GM23338 (cell line): ENCODE measurements around the gene KIAA1614. TPM values are rescaled to one million over a fixed set of nuclear protein-coding genes. Genes with fewer than 3 reads are reported as not detected.

Experiments
- ATAC-seq: fragments of 200-7000 bp; cut with Tn5 transposase; 3 replicates; pipeline ENCODE4 v1.9.1; 2020
- DNase-seq: peaks from one replicate; pipeline ENCODE4 v3.0.0-alpha.2; 2015; ENCODE audit warnings: low spot score
- H2AFZ ChIP-seq: fragments of 200-600 bp; sonication (generic); 2 replicates; pipeline ENCODE4 v1.8.0; 2016; ENCODE audit warnings: antibody characterized with exemption, mild to moderate bottlenecking, moderate library complexity
- H3F3A ChIP-seq: fragments of 200-600 bp; sonication (generic); replicated peaks from 2 replicates; pipeline ENCODE4 v1.8.0; 2017; ENCODE audit warnings: antibody characterized with exemption, mixed run types, low read depth
- H3K27ac ChIP-seq: fragments of 200-600 bp; sonication (generic); 2 replicates; pipeline ENCODE4 v1.6.1; 2016; ENCODE audit warnings: low read depth
- H3K27me3 ChIP-seq: fragments of 200-600 bp; sonication (generic); 2 replicates; pipeline ENCODE4 v1.8.0; 2016; ENCODE audit warnings: mild to moderate bottlenecking, mixed run types, moderate library complexity; ENCODE audit not compliant: insufficient read depth
- H3K36me3 ChIP-seq: fragments of 200-600 bp; sonication (generic); 2 replicates; pipeline ENCODE4 v1.8.0; 2016; ENCODE audit warnings: mild to moderate bottlenecking; ENCODE audit not compliant: insufficient read depth
- H3K4me1 ChIP-seq: fragments of 200-600 bp; sonication (generic); 2 replicates; pipeline ENCODE4 v1.8.0; 2016; ENCODE audit warnings: mild to moderate bottlenecking, moderate library complexity; ENCODE audit not compliant: insufficient read depth
- H3K4me2 ChIP-seq: fragments of 200-600 bp; sonication (generic); 2 replicates; pipeline ENCODE4 v1.7.1; 2017; ENCODE audit warnings: mixed run types
- H3K4me3 ChIP-seq: fragments of 200-600 bp; sonication (generic); 2 replicates; pipeline ENCODE4 v1.6.1; 2016; ENCODE audit warnings: mixed run types
- H3K79me2 ChIP-seq: fragments of 200-600 bp; sonication (generic); replicated peaks from 2 replicates; pipeline ENCODE4 v1.8.0; 2017; ENCODE audit warnings: mild to moderate bottlenecking; ENCODE audit not compliant: insufficient read depth
- H3K9me2 ChIP-seq: fragments of 200-600 bp; sonication (generic); 2 replicates; pipeline ENCODE4 v1.8.0; 2017; ENCODE audit not compliant: insufficient read depth
- H4K20me1 ChIP-seq: fragments of 200-600 bp; sonication (generic); replicated peaks from 2 replicates; pipeline ENCODE4 v1.8.0; 2017; ENCODE audit warnings: mild to moderate bottlenecking; ENCODE audit not compliant: insufficient read depth
- H3K27ac Mint-ChIP-seq: 2 replicates; pipeline ENCODE4 v1.8.0; 2020; ENCODE audit warnings: inconsistent platforms, mild to moderate bottlenecking, moderate library complexity, mixed read lengths
- H3K27me3 Mint-ChIP-seq: 3 replicates; pipeline ENCODE4 v1.8.0; 2022; ENCODE audit warnings: low read depth, mild to moderate bottlenecking, moderate library complexity, mixed read lengths, inconsistent platforms; ENCODE audit not compliant: insufficient read depth, poor library complexity
- H3K36me3 Mint-ChIP-seq: 3 replicates; pipeline ENCODE4 v1.8.0; 2021; ENCODE audit warnings: low read depth, mild to moderate bottlenecking, inconsistent platforms, moderate library complexity, mixed read lengths
- H3K4me1 Mint-ChIP-seq: 3 replicates; pipeline ENCODE4 v1.8.0; 2020; ENCODE audit warnings: mild to moderate bottlenecking, inconsistent platforms, mixed read lengths
- H3K4me3 Mint-ChIP-seq: 3 replicates; pipeline ENCODE4 v1.8.0; 2021; ENCODE audit warnings: moderate library complexity, mild to moderate bottlenecking, inconsistent platforms, mixed read lengths
- H3K9me3 Mint-ChIP-seq: 3 replicates; pipeline ENCODE4 v1.8.0; 2020; ENCODE audit warnings: moderate library complexity, mild to moderate bottlenecking, inconsistent platforms, mixed read lengths
- CREB1 ChIP-seq: fragments of 250-450 bp; sonication (Bioruptor Pico); IDR thresholded peaks from 2 replicates; pipeline ENCODE4 v1.5.0; 2020; ENCODE audit warnings: low read depth, mild to moderate bottlenecking, moderate library complexity
- EZH2 ChIP-seq: fragments of 200-600 bp; sonication (generic); IDR thresholded peaks from one replicate; pipeline ENCODE4 v1.8.0; 2017; ENCODE audit warnings: antibody characterized with exemption, mild to moderate bottlenecking, low read depth; ENCODE audit not compliant: unreplicated experiment
- EZH2phosphoT487 ChIP-seq: fragments of 200-600 bp; sonication (generic); IDR thresholded peaks from one replicate; pipeline ENCODE4 v1.8.1; 2018; ENCODE audit warnings: antibody characterized with exemption; ENCODE audit not compliant: unreplicated experiment
- JUNB ChIP-seq: IDR thresholded peaks from one replicate; pipeline ENCODE4 v1.6.1; 2016; ENCODE audit warnings: antibody characterized with exemption; ENCODE audit not compliant: unreplicated experiment
- NANOG ChIP-seq: IDR thresholded peaks from 2 replicates; pipeline ENCODE4 v1.6.1; 2016; ENCODE audit warnings: antibody characterized with exemption, borderline replicate concordance
- POLR2AphosphoS5 ChIP-seq: IDR thresholded peaks from 2 replicates; pipeline ENCODE4 v1.6.1; 2016; ENCODE audit warnings: antibody characterized with exemption, low read depth
- STAT1 ChIP-seq: IDR thresholded peaks from one replicate; pipeline ENCODE4 v1.6.1; 2016; ENCODE audit warnings: antibody characterized with exemption; ENCODE audit not compliant: unreplicated experiment
- ZNF114 ChIP-seq: fragments of 250-450 bp; sonication (Bioruptor Pico); IDR thresholded peaks from 2 replicates; pipeline ENCODE4 v1.5.0; 2020; ENCODE audit warnings: mild to moderate bottlenecking, moderate library complexity
- ZNF331 ChIP-seq: fragments of 250-450 bp; sonication (Bioruptor Pico); IDR thresholded peaks from 2 replicates; pipeline ENCODE4 v1.5.0; 2020; ENCODE audit warnings: low read depth, mild to moderate bottlenecking, moderate library complexity
- polyA plus RNA-seq: library from polyadenylated mRNA; unstranded; fragments of >200 nt; fragmentation: Nextera tagmentation; extraction: Ambion mirVana; gene quantifications from 2 replicates; pipeline ENCODE4 v1.2.1, GENCODE V29; 2016
- total RNA-seq: library from RNA; depleted of rRNA; stranded (reverse); fragments of >200 nt; shearing (Covaris generic); gene quantifications from 2 replicates; pipeline ENCODE4 v1.2.3, GENCODE V29; 2014
- TF ChIP-seq, protein P1 (sequence below): fragments of 250-450 bp; sonication (Bioruptor Pico); IDR thresholded peaks from 2 replicates; pipeline ENCODE4 v1.5.0; 2020; ENCODE audit warnings: mild to moderate bottlenecking, moderate library complexity
- TF ChIP-seq, protein P2 (sequence below): IDR thresholded peaks from 2 replicates; pipeline ENCODE4 v1.6.1; 2016; ENCODE audit warnings: antibody characterized with exemption
- TF ChIP-seq, protein P3 (sequence below), 2 experiments: fragments of 200-600 bp in 1 of 2; sonication (generic) in 1 of 2; conservative IDR thresholded peaks; 2 replicates each; pipeline versions ENCODE4 v1.5.1 to v1.6.1; 2016 to 2017; ENCODE audit warnings: antibody characterized with exemption in 2 of 2, low read depth in 2 of 2, mild to moderate bottlenecking in 2 of 2, moderate library complexity in 1 of 2
- TF ChIP-seq, protein P4 (sequence below): IDR thresholded peaks from one replicate; pipeline ENCODE4 v1.6.1; 2018; ENCODE audit warnings: antibody characterized with exemption; ENCODE audit not compliant: unreplicated experiment

Gene KIAA1614
- total and polyA plus RNA-seq, 2 experiments from 2014 or later, result 1.1 to 1.8 TPM

DNA sequence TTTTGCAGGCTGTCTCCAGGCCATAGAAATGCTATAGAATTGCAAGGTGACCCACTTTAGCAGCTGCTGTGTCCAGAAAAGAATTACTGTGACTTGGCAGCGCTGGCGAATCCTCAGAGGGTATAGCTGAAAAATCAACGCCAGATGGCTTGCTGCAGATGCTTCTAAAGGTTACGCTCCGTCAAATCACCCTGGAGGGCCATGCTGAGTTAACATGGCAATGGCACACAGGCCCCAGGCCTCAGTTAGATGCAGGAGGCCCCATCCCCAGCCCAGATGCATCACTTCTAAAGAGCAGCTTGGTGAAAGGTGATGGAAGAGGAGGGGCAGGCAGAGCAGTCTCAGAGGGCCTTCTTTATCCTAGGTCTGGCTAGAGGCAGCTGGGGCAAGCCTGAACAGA is 18.0 kb downstream of the KIAA1614 start:
- no peak for DNase-seq
- H3K27me3 Mint-ChIP-seq, result peaks cover 11% of the 10 kb centered on the region
- no peak overlapping the region for H3K27ac ChIP-seq

More for the DNA sequence above, 18.0 kb downstream of the KIAA1614 start:
- Mint-ChIP-seq H3K36me3 (no peaks in the 10 kb centered on the region), H3K27ac (no peak overlapping the region), H3K9me3 (no peaks in the 10 kb centered on the region), H3K4me3 (no peak overlapping the region), H3K4me1 (peaks cover 36% of the 10 kb centered on the region)
- no peaks in the 10 kb centered on the region for H3K27me3 ChIP-seq
- H3K36me3 ChIP-seq, result no peaks in the 10 kb centered on the region
- ATAC-seq, result no peak
- H4K20me1 ChIP-seq, result no peaks in the 10 kb centered on the region
- no peaks in the 10 kb centered on the region for H3F3A ChIP-seq
- no peak overlapping the region for H3K4me2 ChIP-seq
- H2AFZ ChIP-seq, result no peak overlapping the region
- H3K4me3 ChIP-seq, result no peak overlapping the region
- H3K9me2 ChIP-seq, result no peaks in the 10 kb centered on the region
- peaks cover 8% of the 10 kb centered on the region; the same call in 1 of the 2 replicates for H3K4me1 ChIP-seq
- no peaks in the 10 kb centered on the region for H3K79me2 ChIP-seq
- TF ChIP-seq, protein P1, sequence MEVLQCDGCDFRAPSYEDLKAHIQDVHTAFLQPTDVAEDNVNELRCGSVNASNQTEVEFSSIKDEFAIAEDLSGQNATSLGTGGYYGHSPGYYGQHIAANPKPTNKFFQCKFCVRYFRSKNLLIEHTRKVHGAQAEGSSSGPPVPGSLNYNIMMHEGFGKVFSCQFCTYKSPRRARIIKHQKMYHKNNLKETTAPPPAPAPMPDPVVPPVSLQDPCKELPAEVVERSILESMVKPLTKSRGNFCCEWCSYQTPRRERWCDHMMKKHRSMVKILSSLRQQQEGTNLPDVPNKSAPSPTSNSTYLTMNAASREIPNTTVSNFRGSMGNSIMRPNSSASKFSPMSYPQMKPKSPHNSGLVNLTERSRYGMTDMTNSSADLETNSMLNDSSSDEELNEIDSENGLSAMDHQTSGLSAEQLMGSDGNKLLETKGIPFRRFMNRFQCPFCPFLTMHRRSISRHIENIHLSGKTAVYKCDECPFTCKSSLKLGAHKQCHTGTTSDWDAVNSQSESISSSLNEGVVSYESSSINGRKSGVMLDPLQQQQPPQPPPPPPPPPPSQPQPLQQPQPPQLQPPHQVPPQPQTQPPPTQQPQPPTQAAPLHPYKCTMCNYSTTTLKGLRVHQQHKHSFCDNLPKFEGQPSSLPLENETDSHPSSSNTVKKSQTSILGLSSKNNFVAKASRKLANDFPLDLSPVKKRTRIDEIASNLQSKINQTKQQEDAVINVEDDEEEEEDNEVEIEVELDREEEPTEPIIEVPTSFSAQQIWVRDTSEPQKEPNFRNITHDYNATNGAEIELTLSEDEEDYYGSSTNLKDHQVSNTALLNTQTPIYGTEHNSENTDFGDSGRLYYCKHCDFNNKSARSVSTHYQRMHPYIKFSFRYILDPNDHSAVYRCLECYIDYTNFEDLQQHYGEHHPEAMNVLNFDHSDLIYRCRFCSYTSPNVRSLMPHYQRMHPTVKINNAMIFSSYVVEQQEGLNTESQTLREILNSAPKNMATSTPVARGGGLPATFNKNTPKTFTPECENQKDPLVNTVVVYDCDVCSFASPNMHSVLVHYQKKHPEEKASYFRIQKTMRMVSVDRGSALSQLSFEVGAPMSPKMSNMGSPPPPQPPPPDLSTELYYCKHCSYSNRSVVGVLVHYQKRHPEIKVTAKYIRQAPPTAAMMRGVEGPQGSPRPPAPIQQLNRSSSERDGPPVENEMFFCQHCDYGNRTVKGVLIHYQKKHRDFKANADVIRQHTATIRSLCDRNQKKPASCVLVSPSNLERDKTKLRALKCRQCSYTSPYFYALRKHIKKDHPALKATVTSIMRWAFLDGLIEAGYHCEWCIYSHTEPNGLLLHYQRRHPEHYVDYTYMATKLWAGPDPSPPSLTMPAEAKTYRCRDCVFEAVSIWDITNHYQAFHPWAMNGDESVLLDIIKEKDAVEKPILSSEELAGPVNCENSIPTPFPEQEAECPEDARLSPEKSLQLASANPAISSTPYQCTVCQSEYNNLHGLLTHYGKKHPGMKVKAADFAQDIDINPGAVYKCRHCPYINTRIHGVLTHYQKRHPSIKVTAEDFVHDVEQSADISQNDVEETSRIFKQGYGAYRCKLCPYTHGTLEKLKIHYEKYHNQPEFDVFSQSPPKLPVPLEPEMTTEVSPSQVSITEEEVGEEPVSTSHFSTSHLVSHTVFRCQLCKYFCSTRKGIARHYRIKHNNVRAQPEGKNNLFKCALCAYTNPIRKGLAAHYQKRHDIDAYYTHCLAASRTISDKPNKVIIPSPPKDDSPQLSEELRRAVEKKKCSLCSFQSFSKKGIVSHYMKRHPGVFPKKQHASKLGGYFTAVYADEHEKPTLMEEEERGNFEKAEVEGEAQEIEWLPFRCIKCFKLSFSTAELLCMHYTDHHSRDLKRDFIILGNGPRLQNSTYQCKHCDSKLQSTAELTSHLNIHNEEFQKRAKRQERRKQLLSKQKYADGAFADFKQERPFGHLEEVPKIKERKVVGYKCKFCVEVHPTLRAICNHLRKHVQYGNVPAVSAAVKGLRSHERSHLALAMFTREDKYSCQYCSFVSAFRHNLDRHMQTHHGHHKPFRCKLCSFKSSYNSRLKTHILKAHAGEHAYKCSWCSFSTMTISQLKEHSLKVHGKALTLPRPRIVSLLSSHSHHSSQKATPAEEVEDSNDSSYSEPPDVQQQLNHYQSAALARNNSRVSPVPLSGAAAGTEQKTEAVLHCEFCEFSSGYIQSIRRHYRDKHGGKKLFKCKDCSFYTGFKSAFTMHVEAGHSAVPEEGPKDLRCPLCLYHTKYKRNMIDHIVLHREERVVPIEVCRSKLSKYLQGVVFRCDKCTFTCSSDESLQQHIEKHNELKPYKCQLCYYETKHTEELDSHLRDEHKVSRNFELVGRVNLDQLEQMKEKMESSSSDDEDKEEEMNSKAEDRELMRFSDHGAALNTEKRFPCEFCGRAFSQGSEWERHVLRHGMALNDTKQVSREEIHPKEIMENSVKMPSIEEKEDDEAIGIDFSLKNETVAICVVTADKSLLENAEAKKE (CRISPR knock-in tag), result no peak
- TF ChIP-seq STAT1 (no peak), ZNF114 (CRISPR knock-in tag) (no peak), NANOG (no peak), CREB1 (CRISPR knock-in tag) (no peak), EZH2 (no peak), EZH2phosphoT487 (no peak), JUNB (no peak), POLR2AphosphoS5 (no peak), ZNF331 (CRISPR knock-in tag) (no peak)
- TF ChIP-seq, protein P2, sequence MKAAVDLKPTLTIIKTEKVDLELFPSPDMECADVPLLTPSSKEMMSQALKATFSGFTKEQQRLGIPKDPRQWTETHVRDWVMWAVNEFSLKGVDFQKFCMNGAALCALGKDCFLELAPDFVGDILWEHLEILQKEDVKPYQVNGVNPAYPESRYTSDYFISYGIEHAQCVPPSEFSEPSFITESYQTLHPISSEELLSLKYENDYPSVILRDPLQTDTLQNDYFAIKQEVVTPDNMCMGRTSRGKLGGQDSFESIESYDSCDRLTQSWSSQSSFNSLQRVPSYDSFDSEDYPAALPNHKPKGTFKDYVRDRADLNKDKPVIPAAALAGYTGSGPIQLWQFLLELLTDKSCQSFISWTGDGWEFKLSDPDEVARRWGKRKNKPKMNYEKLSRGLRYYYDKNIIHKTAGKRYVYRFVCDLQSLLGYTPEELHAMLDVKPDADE, result no peak
- TF ChIP-seq, protein P3, sequence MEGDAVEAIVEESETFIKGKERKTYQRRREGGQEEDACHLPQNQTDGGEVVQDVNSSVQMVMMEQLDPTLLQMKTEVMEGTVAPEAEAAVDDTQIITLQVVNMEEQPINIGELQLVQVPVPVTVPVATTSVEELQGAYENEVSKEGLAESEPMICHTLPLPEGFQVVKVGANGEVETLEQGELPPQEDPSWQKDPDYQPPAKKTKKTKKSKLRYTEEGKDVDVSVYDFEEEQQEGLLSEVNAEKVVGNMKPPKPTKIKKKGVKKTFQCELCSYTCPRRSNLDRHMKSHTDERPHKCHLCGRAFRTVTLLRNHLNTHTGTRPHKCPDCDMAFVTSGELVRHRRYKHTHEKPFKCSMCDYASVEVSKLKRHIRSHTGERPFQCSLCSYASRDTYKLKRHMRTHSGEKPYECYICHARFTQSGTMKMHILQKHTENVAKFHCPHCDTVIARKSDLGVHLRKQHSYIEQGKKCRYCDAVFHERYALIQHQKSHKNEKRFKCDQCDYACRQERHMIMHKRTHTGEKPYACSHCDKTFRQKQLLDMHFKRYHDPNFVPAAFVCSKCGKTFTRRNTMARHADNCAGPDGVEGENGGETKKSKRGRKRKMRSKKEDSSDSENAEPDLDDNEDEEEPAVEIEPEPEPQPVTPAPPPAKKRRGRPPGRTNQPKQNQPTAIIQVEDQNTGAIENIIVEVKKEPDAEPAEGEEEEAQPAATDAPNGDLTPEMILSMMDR (conservative IDR thresholded peaks at IDR 0.05; ENCODE audit: low read depth in 2 of 2), result no peak
- TF ChIP-seq, protein P4, sequence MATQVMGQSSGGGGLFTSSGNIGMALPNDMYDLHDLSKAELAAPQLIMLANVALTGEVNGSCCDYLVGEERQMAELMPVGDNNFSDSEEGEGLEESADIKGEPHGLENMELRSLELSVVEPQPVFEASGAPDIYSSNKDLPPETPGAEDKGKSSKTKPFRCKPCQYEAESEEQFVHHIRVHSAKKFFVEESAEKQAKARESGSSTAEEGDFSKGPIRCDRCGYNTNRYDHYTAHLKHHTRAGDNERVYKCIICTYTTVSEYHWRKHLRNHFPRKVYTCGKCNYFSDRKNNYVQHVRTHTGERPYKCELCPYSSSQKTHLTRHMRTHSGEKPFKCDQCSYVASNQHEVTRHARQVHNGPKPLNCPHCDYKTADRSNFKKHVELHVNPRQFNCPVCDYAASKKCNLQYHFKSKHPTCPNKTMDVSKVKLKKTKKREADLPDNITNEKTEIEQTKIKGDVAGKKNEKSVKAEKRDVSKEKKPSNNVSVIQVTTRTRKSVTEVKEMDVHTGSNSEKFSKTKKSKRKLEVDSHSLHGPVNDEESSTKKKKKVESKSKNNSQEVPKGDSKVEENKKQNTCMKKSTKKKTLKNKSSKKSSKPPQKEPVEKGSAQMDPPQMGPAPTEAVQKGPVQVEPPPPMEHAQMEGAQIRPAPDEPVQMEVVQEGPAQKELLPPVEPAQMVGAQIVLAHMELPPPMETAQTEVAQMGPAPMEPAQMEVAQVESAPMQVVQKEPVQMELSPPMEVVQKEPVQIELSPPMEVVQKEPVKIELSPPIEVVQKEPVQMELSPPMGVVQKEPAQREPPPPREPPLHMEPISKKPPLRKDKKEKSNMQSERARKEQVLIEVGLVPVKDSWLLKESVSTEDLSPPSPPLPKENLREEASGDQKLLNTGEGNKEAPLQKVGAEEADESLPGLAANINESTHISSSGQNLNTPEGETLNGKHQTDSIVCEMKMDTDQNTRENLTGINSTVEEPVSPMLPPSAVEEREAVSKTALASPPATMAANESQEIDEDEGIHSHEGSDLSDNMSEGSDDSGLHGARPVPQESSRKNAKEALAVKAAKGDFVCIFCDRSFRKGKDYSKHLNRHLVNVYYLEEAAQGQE, result no peak
